K562 (cell line): Measurements from ENCODE around the gene DCST1. TPM values are rescaled to one million over a fixed set of nuclear protein-coding genes. Genes with fewer than 3 reads are reported as not detected.

Source experiments
- BACH1 ChIP-seq: fragments of 200-800 bp; sonication (Bioruptor generic); IDR thresholded peaks from 2 replicates; pipeline ENCODE4 v1.6.1; 2016; ENCODE audit warnings: missing genetic modification characterization, missing compliant biosample characterization
- ETV5 ChIP-seq: sonication (generic); formaldehyde crosslinking; IDR thresholded peaks from 2 replicates; pipeline ENCODE4 v1.4.0; 2020; ENCODE audit warnings: low read depth, mild to moderate bottlenecking, missing genetic modification reagents
- HSF4 ChIP-seq: fragments of 250-450 bp; sonication (Bioruptor Pico); IDR thresholded peaks from 2 replicates; pipeline ENCODE4 v2.1.2; 2022; ENCODE audit warnings: mild to moderate bottlenecking, moderate library complexity, borderline replicate concordance
- KDM1A ChIP-seq, 2 experiments: fragments of 450-650 bp; IDR thresholded peaks; 2 replicates each; pipeline ENCODE4 v1.6.1; 2016; ENCODE audit warnings: mild to moderate bottlenecking in 2 of 2
- NFE2 ChIP-seq: IDR thresholded peaks from 2 replicates; pipeline ENCODE4 v1.6.1; 2014; ENCODE audit warnings: antibody characterized with exemption, low read depth
- NR1H2 ChIP-seq: sonication (generic); formaldehyde crosslinking; IDR thresholded peaks from 2 replicates; pipeline ENCODE4 v1.4.0; 2020; ENCODE audit warnings: mild to moderate bottlenecking, missing genetic modification reagents
- SAFB ChIP-seq: fragments of 200-400 bp; formaldehyde crosslinking; IDR thresholded peaks from 2 replicates; pipeline ENCODE4 v1.6.1; 2017; ENCODE audit warnings: low read depth, low read length, borderline replicate concordance
- SMARCA4 ChIP-seq: fragments of 450-650 bp; IDR thresholded peaks from 2 replicates; pipeline ENCODE4 v1.6.1; 2016
- polyA plus RNA-seq, 8 experiments: library from polyadenylated mRNA; depleted of rRNA in 4 of 8; stranded (reverse) in 5 of 8; unstranded in 3 of 8; fragments of >200 nt; fragmentation: Nextera tagmentation in 2 of 8; fragmentation: Illumina TruSeq in 1 of 8; extraction: Ambion mirVana in 2 of 8; extraction: Trizol in 1 of 8; gene quantifications; 2 replicates each; pipeline versions ENCODE4 v1.2.1 to v1.2.3, GENCODE V29; 2011 to 2014; ENCODE audit warnings: inconsistent platforms in 1 of 8, missing spikeins in 1 of 8
- total RNA-seq, 7 experiments: library from RNA; depleted of rRNA in 6 of 7; stranded (reverse); fragments of >200 nt in 6 of 7; fragmentation: Illumina TruSeq in 2 of 7; extraction: Trizol in 2 of 7; gene quantifications; 2 replicates each; pipeline versions ENCODE4 v1.2.1 to v1.2.3, GENCODE V29; 2011 to 2021; ENCODE audit warnings: low replicate concordance in 1 of 7
- TF ChIP-seq, protein P1 (sequence below), 2 experiments: fragments of 450-650 bp; formaldehyde crosslinking in 1 of 2; IDR thresholded peaks; 2 replicates each; pipeline versions ENCODE4 v1.4.0 to v1.6.1; 2014 to 2020; ENCODE audit warnings: mild to moderate bottlenecking in 2 of 2, borderline replicate concordance in 1 of 2, low read depth in 1 of 2
- TF ChIP-seq, protein P2 (sequence below): fragments of 250-450 bp; sonication (Bioruptor Pico); IDR thresholded peaks from 2 replicates; pipeline ENCODE4 v1.8.0; 2021; ENCODE audit warnings: borderline replicate concordance, mild to moderate bottlenecking, moderate library complexity; ENCODE audit not compliant: poor library complexity, severe bottlenecking
- TF ChIP-seq, protein P3 (sequence below): fragments of 450-650 bp; IDR thresholded peaks from 2 replicates; pipeline ENCODE4 v1.6.1; 2017; ENCODE audit warnings: antibody characterized with exemption
- TF ChIP-seq, protein P4 (sequence below): fragments of 250-450 bp; sonication (Bioruptor Pico); IDR thresholded peaks from 2 replicates; pipeline ENCODE4 v1.8.0; 2022; ENCODE audit warnings: moderate library complexity, mild to moderate bottlenecking, inconsistent platforms

DCST1 gene
- total and polyA plus RNA-seq, 9 of the 15 experiments (the other 6 are each of a cell fraction or from before 2014, with no cell fraction given), result not detected

DNA sequence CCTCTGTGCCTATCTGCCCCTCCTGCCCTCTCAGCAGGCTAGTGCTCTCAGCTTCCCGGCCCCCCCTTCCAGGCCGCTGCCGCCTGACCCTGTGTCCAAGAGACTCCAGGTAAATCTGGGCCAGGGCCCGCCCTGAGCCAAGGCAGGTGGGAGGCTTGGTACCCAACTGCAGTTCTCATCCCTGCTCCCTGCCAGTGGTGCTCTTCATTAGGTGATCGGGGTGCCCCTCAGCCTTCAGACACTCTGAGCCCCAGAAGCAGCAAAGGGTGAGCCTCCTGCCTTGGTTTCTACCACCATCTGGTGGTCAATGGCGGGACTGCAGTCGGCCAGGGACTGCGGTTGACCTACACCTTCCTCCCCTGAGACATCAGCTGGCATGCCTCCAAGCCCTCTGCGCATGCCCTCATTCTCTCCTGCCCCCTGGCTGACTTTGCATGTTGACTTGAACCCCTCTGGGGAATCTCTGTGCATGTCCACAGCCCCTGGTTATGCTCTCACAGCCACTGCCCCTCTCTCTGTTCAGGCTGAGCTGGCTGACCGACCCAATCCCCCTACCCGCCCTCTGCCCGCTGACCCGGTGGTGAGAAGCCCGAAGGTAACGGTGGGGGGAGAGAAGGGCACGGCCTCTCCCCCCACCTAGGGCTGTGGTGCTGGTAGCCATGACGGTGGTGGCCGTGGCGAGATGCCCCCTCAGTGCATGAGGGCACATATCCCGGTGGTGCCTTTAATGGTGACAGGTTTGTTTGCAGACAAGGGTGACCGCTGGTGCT, 27.9 kb downstream of the DCST1 start (continued):
- TF ChIP-seq, protein P1, sequence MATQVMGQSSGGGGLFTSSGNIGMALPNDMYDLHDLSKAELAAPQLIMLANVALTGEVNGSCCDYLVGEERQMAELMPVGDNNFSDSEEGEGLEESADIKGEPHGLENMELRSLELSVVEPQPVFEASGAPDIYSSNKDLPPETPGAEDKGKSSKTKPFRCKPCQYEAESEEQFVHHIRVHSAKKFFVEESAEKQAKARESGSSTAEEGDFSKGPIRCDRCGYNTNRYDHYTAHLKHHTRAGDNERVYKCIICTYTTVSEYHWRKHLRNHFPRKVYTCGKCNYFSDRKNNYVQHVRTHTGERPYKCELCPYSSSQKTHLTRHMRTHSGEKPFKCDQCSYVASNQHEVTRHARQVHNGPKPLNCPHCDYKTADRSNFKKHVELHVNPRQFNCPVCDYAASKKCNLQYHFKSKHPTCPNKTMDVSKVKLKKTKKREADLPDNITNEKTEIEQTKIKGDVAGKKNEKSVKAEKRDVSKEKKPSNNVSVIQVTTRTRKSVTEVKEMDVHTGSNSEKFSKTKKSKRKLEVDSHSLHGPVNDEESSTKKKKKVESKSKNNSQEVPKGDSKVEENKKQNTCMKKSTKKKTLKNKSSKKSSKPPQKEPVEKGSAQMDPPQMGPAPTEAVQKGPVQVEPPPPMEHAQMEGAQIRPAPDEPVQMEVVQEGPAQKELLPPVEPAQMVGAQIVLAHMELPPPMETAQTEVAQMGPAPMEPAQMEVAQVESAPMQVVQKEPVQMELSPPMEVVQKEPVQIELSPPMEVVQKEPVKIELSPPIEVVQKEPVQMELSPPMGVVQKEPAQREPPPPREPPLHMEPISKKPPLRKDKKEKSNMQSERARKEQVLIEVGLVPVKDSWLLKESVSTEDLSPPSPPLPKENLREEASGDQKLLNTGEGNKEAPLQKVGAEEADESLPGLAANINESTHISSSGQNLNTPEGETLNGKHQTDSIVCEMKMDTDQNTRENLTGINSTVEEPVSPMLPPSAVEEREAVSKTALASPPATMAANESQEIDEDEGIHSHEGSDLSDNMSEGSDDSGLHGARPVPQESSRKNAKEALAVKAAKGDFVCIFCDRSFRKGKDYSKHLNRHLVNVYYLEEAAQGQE (IDR thresholded peaks at IDR 0.05; ENCODE audit: borderline replicate concordance), result peak; percentile 92
- TF ChIP-seq, protein P1 (CRISPR knock-in tag; IDR thresholded peaks at IDR 0.05; ENCODE audit: low read depth), result peak; percentile 19; the same call in 1 of the 2 replicates
- TF ChIP-seq KDM1A (IDR thresholded peaks at IDR 0.05) (no peak), ETV5 (CRISPR knock-in tag) (no peak), NFE2 (no peak), HSF4 (CRISPR knock-in tag) (no peak), SAFB (no peak), BACH1 (tag) (no peak), SMARCA4 (no peak), NR1H2 (CRISPR knock-in tag) (no peak)
- TF ChIP-seq, protein P2, sequence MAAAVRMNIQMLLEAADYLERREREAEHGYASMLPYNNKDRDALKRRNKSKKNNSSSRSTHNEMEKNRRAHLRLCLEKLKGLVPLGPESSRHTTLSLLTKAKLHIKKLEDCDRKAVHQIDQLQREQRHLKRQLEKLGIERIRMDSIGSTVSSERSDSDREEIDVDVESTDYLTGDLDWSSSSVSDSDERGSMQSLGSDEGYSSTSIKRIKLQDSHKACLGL (CRISPR knock-in tag), result no peak
- TF ChIP-seq, protein P3, sequence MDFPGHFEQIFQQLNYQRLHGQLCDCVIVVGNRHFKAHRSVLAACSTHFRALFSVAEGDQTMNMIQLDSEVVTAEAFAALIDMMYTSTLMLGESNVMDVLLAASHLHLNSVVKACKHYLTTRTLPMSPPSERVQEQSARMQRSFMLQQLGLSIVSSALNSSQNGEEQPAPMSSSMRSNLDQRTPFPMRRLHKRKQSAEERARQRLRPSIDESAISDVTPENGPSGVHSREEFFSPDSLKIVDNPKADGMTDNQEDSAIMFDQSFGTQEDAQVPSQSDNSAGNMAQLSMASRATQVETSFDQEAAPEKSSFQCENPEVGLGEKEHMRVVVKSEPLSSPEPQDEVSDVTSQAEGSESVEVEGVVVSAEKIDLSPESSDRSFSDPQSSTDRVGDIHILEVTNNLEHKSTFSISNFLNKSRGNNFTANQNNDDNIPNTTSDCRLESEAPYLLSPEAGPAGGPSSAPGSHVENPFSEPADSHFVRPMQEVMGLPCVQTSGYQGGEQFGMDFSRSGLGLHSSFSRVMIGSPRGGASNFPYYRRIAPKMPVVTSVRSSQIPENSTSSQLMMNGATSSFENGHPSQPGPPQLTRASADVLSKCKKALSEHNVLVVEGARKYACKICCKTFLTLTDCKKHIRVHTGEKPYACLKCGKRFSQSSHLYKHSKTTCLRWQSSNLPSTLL, result no peak
- TF ChIP-seq, protein P4, sequence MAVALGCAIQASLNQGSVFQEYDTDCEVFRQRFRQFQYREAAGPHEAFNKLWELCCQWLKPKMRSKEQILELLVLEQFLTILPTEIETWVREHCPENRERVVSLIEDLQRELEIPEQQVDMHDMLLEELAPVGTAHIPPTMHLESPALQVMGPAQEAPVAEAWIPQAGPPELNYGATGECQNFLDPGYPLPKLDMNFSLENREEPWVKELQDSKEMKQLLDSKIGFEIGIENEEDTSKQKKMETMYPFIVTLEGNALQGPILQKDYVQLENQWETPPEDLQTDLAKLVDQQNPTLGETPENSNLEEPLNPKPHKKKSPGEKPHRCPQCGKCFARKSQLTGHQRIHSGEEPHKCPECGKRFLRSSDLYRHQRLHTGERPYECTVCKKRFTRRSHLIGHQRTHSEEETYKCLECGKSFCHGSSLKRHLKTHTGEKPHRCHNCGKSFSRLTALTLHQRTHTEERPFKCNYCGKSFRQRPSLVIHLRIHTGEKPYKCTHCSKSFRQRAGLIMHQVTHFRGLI (CRISPR knock-in tag), result no peak
